ENCODE results near the gene SAP25.
"Not testable (repeated sequence)": the region's sequence is repeated elsewhere in the genome, so short reads cannot be mapped to it uniquely, and the experiment has no call there.

SAP25 gene

GRCh38 chr7:100556541-100556940 lies 17.2 kb downstream of the SAP25 start:
- no peak for DNase-seq

- DNase-seq, result no peak
Observed at GRCh38 chr7:100555701-100556100, 18.0 kb downstream of the SAP25 start.

- no peak for DNase-seq
Observed at GRCh38 chr7:100553032-100553431, 20.7 kb downstream of the SAP25 start.

- no peak for DNase-seq
Observed at GRCh38 chr7:100552532-100552931, 21.2 kb downstream of the SAP25 start.

- DNase-seq, result not testable (repeated sequence)
Observed at GRCh38 chr7:100548446-100548845, 25.3 kb downstream of the SAP25 start.

- DNase-seq, result no peak
Observed at GRCh38 chr7:100547872-100548271, 25.8 kb downstream of the SAP25 start.

GRCh38 chr7:100546926-100547800 lies 26.5 kb downstream of the SAP25 start:
- no peak for DNase-seq

- DNase-seq, result no peak
Observed at GRCh38 chr7:100546129-100546925, 27.4 kb downstream of the SAP25 start.

GRCh38 chr7:100545360-100546128 lies 28.2 kb downstream of the SAP25 start:
- DNase-seq, result no peak

- no peak for DNase-seq
Observed at GRCh38 chr7:100544967-100545359, 28.7 kb downstream of the SAP25 start.

- no peak for DNase-seq
Observed at GRCh38 chr7:100544386-100544785, 29.3 kb downstream of the SAP25 start.

- no peak for DNase-seq
Observed at GRCh38 chr7:100543586-100543985, 30.1 kb downstream of the SAP25 start.

- DNase-seq, result not testable (repeated sequence)
Observed at GRCh38 chr7:100541309-100541708, 32.4 kb downstream of the SAP25 start.

GRCh38 chr7:100540073-100540723 lies 33.5 kb downstream of the SAP25 start:
- DNase-seq, result no peak

- DNase-seq, result no peak
Observed at GRCh38 chr7:100539436-100540006, 34.2 kb downstream of the SAP25 start.

GRCh38 chr7:100538654-100539435 lies 34.9 kb downstream of the SAP25 start, which contains the start of gene AGFG2:
Gene AGFG2 (plus strand): TSS chr7:100539203. CDS start chr7:100539347, 144 bp downstream.
- DNase-seq, result peak; percentile 98

- DNase-seq, result no peak
Observed at GRCh38 chr7:100538348-100538653, 35.4 kb downstream of the SAP25 start.

GRCh38 chr7:100536695-100537094 lies 37.0 kb downstream of the SAP25 start:
- not testable (repeated sequence) for DNase-seq

- not testable (repeated sequence) for DNase-seq
Observed at GRCh38 chr7:100535982-100536381, 37.7 kb downstream of the SAP25 start.

GRCh38 chr7:100532165-100533022 lies 41.3 kb downstream of the SAP25 start:
- no peak for DNase-seq

Data from NCI-H748 treated with DMSO at 0.1 percent for 48 hours (cell line).